Measurements from ENCODE around the gene SLC29A4. TPM values are rescaled to one million over a fixed set of nuclear protein-coding genes. Genes with fewer than 3 reads are reported as not detected.

Gene SLC29A4
- total and polyA plus RNA-seq, 8 donors, result 6.6 to 74.9 (median 14.0) TPM

- Histone ChIP-seq H3K9me3 (no peaks in the 10 kb centered on the region), H3K4me3 (no peak overlapping the region), H3K36me3 (peaks cover 6 to 47% (median 12%) of the 10 kb centered on the region in 3 donors), H3K27me3 (no peaks in the 10 kb centered on the region), H3K27ac (no peak overlapping the region), H3K4me1 (peaks cover 0 to 6% (median 3%) of the 10 kb centered on the region in 3 donors)
- TF ChIP-seq CTCF (IDR thresholded peaks at IDR 0.05), result no peak
- FAIRE-seq, result no peak
- 94 to 98% methylated on average over 19 of the region's 19 CpGs for WGBS, 2 donors
- DNase-seq, result peak in 1 of 6 donors; percentile 44
- intact Hi-C loops (cut with DNase I), result no loop called here
- no peak for ATAC-seq
Measured at GRCh38 chr7:5352440-5353010, 69.8 kb downstream of the SLC29A4 start.

- H3K27me3 ChIP-seq, result no peaks in the 10 kb centered on the region
- H3K4me3 ChIP-seq, result no peak overlapping the region
- FAIRE-seq, result no peak
- intact Hi-C loops (cut with DNase I), result no loop called here
- no peaks in the 10 kb centered on the region for H3K9me3 ChIP-seq
- no peak for TF ChIP-seq CTCF (IDR thresholded peaks at IDR 0.05)
- DNase-seq, result peak; percentile 56 to 75 (median 65)
- 12 to 35% methylated on average over 17 of the region's 17 CpGs for WGBS, 2 donors
- ATAC-seq, result peak; percentile 79 to 96 (median 88)
- peaks cover 6 to 66% (median 18%) of the 10 kb centered on the region in 3 donors for H3K36me3 ChIP-seq
- peak overlapping the region in 3 of 4 donors; percentile 5 to 48 (median 29) for H3K27ac ChIP-seq
- peaks cover 0 to 6% (median 3%) of the 10 kb centered on the region in 3 donors for H3K4me1 ChIP-seq
Measured at GRCh38 chr7:5354460-5355232, 71.9 kb downstream of the SLC29A4 start.

Other genes with a start within 250 kb of the SLC29A4 start
- 1 to 10 TPM; 5.1 to 7.9 (median 5.7) TPM for gene RBAK, start 237.1 kb upstream of the SLC29A4 start, total RNA-seq
- 1 to 10 TPM; 3.3 to 5.1 TPM for gene RBAK, start 237.1 kb upstream of the SLC29A4 start, polyA plus RNA-seq
- gene WIPI2, start 92.7 kb upstream of the SLC29A4 start, total RNA-seq, result 10 to 100 TPM; 23.5 to 39.3 (median 28.1) TPM
- gene WIPI2, start 92.7 kb upstream of the SLC29A4 start, polyA plus RNA-seq, result 10 to 100 TPM; 21.0 to 28.0 TPM
- gene TNRC18, start 140.9 kb downstream of the SLC29A4 start, total RNA-seq, result 10 to 100 TPM; 32.3 to 47.0 (median 36.9) TPM
- 10 to 100 TPM; 30.1 to 80.6 TPM for gene TNRC18, start 140.9 kb downstream of the SLC29A4 start, polyA plus RNA-seq
- 1 to 10 TPM; 3.7 to 6.8 (median 4.2) TPM for gene FBXL18, start 230.9 kb downstream of the SLC29A4 start, total RNA-seq
- gene FBXL18, start 230.9 kb downstream of the SLC29A4 start, polyA plus RNA-seq, result 1 to 10 TPM; 2.1 to 3.0 TPM
- 1,000 to 10,000 TPM in 2 of 6 donors, 100 to 1,000 TPM in 4; 444 to 1,539 (median 804) TPM for gene ACTB, start 247.7 kb downstream of the SLC29A4 start, total RNA-seq
- 1,000 to 10,000 TPM in 1 of 2 donors, 100 to 1,000 TPM in 1; 897 to 2,761 TPM for gene ACTB, start 247.7 kb downstream of the SLC29A4 start, polyA plus RNA-seq

Measured in pancreas (tissue), 10 donors.